Measurements from ENCODE around the gene SMG5. TPM values are rescaled to one million over a fixed set of nuclear protein-coding genes. Genes with fewer than 3 reads are reported as not detected.
A peak's percentile ranks its signal among the peaks of the same experiment; 100 is the strongest.
"Not testable (repeated sequence)": the region's sequence is repeated elsewhere in the genome, so short reads cannot be mapped to it uniquely, and the experiment has no call there.

SMG5 gene, protein sequence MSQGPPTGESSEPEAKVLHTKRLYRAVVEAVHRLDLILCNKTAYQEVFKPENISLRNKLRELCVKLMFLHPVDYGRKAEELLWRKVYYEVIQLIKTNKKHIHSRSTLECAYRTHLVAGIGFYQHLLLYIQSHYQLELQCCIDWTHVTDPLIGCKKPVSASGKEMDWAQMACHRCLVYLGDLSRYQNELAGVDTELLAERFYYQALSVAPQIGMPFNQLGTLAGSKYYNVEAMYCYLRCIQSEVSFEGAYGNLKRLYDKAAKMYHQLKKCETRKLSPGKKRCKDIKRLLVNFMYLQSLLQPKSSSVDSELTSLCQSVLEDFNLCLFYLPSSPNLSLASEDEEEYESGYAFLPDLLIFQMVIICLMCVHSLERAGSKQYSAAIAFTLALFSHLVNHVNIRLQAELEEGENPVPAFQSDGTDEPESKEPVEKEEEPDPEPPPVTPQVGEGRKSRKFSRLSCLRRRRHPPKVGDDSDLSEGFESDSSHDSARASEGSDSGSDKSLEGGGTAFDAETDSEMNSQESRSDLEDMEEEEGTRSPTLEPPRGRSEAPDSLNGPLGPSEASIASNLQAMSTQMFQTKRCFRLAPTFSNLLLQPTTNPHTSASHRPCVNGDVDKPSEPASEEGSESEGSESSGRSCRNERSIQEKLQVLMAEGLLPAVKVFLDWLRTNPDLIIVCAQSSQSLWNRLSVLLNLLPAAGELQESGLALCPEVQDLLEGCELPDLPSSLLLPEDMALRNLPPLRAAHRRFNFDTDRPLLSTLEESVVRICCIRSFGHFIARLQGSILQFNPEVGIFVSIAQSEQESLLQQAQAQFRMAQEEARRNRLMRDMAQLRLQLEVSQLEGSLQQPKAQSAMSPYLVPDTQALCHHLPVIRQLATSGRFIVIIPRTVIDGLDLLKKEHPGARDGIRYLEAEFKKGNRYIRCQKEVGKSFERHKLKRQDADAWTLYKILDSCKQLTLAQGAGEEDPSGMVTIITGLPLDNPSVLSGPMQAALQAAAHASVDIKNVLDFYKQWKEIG
- total RNA-seq = 100 to 1,000 TPM in 1 of 2 experiments, 10 to 100 TPM in 1; 89.4 to 103 TPM

DNA sequence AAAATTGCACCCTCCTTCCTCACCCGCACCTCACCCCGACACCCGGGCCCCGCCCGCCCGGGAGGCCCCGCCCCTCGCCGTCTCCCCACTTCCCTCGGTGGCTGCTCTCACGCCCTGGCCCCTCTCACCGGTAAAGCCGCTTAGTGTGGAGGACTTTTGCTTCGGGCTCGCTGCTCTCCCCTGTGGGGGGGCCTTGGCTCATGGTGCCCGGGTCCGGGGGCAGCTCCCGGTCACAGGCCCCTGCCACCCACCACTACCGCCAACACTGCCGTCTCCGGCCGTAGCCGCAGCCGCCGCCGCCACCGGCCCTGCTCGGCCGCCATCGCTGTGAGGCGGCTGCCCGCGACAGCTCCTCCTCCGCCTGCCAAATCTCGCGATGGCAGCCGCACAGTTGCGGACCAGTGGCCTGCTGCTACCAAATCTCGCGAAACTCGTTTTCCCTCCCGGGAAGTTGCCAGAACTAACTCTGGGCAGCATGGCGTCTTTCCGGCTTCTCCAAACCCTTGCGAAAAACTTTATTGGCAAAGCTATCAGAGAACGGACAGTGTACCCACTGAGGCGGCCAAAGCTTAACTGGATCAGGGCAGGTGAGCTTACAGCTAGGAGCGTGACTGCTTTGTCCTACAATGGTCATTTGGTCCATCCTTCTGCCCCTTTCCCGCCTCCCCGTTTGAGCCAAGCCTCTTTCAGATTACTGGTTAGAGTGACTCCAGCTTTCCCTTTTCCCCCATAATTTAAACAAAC lies at the start of gene SMG5:
TSS of gene SMG5 (minus strand) at position 347 of the 744 bp plus-strand sequence. CDS start at position 202, 145 bp downstream.
- peak; percentile 99 for DNase-seq
- H3K9me3 Mint-ChIP-seq (ENCODE audit: low read depth) = no peaks in the 10 kb centered on the region
- H3K4me1 Mint-ChIP-seq = peaks cover 39% of the 10 kb centered on the region
- peak within 1 kb of the TSS; percentile 91 for H3K27ac Mint-ChIP-seq
- H3K27me3 Mint-ChIP-seq = no peaks in the 10 kb centered on the region
- peaks cover 15% of the 10 kb centered on the region for H3K36me3 Mint-ChIP-seq
- peak within 1 kb of the TSS; percentile 94 for H3K4me3 Mint-ChIP-seq
- peak; percentile 92 for ATAC-seq
- CTCF ChIA-PET = interaction anchor here (0.7 to 5.5 kb wide), 20 partner anchors 9 to 361 kb away, joined by 3 to 24 read pairs (median 4); partner anchors contain the start of gene PMF1

DNA sequence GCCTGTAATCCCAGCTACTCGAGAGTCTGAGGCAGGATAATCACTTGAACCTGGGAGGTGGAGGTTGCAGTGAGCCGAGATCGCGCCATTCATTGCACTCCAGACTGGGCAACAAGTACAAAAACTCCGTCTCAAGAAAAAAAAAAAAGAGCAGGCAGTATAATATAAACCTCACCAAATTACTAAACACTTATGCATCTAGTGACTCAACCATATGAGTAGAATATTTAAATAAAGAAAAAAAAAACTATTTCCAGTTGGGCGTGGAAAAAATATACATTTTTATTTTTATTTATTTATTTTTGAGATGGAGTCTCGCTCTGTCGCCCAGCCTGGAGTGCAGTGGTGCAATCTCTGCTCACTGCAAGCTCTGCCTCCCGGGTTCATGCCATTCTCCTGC lies 40.6 kb upstream of the SMG5 start:
- H3K4me3 Mint-ChIP-seq; H3K9me3 Mint-ChIP-seq (ENCODE audit: low read depth); H3K27ac Mint-ChIP-seq; H3K4me1 Mint-ChIP-seq; CTCF ChIA-PET; DNase-seq; H3K27me3 Mint-ChIP-seq; ATAC-seq: not testable (repeated sequence)
- peaks cover 38% of the 10 kb centered on the region for H3K36me3 Mint-ChIP-seq

DNA sequence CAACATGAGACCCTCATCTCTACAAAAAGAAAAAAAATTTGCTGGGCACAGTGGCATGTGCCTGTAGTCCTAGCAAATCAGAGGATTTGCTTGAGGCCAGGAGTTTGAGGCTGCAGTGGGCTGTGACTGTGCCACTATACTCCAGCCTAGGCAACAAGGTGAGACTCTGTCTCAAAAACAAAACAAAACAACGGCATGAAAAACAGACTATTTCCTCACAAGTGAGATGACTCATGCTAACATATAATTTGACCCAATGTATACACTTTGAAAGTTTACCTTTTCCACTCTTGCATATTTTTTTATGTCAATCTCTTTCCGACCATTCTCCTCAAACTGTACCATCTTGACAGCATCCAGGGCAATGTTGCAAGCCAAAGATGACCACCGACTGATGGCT lies 37.9 kb upstream of the SMG5 start:
- CTCF ChIA-PET = interaction anchor here (1.4 to 2.9 kb wide), 2 partner anchors 10 to 95 kb away, joined by 7 to 11 read pairs; no protein-coding TSS in a partner anchor
- DNase-seq (no peak), ATAC-seq (no peak)
- H3K36me3 Mint-ChIP-seq = peaks cover 53% of the 10 kb centered on the region
- no peaks in the 10 kb centered on the region for H3K9me3 Mint-ChIP-seq (ENCODE audit: low read depth)
- no peaks in the 10 kb centered on the region for H3K27me3 Mint-ChIP-seq
- no peak overlapping the region for H3K27ac Mint-ChIP-seq
- no peak overlapping the region for H3K4me3 Mint-ChIP-seq
- no peaks in the 10 kb centered on the region for H3K4me1 Mint-ChIP-seq

DNA sequence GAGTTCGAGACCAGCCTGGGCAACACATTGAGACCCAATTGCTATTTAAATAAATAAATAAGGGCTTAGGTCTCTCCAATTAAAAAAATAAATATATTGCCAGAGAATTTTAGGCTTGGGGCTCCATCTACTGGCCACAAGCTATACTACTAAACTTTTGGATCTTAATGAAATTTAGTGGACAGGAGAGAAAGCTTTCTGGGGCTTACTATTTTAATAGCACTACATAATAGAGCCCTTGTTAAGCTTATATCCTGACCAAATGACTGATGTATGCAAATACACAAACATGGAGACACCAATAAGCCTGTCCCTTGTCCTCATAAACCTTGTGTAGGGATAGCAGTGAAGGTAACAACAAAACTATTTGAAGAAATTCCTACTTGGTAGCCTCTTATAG lies 37.0 kb upstream of the SMG5 start:
- Mint-ChIP-seq H3K27me3 (no peaks in the 10 kb centered on the region), H3K27ac (no peak overlapping the region), H3K4me3 (no peak overlapping the region), H3K4me1 (no peaks in the 10 kb centered on the region), H3K9me3 (ENCODE audit: low read depth) (no peaks in the 10 kb centered on the region), H3K36me3 (peaks cover 53% of the 10 kb centered on the region)
- CTCF ChIA-PET = interaction anchor here (0.7 to 2.9 kb wide), 23 partner anchors 9 to 228 kb away, joined by 3 to 29 read pairs (median 5); partner anchors contain the start of genes CCT3, SEMA4A, SMG5 and TMEM79
- ATAC-seq (no peak), DNase-seq (no peak)

DNA sequence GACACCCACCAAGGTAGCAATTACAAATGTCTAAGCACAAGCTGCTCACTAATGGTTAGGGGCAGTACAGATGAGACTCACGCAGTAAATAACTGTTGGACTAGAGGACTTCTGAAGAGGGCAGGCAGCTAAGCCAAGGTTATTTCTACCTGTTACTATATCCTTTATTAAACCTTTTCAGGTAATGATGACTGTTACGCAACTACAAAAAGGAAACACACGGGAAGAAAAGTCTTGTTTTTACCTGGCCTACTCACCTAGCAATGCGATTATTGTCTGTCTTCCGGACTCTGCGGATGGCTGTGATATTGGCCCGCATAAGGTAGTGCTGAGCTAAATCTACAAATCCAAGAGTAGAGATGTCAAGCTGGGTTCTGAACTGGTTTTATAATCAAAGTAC lies 34.3 kb upstream of the SMG5 start:
- ATAC-seq (no peak), DNase-seq (no peak)
- no peak overlapping the region for H3K4me3 Mint-ChIP-seq
- CTCF ChIA-PET = interaction anchor here (0.8 to 1.3 kb wide), 4 partner anchors 16 to 130 kb away, joined by 3 read pairs; partner anchors contain the start of gene VHLL
- no peak overlapping the region for H3K27ac Mint-ChIP-seq
- H3K27me3 Mint-ChIP-seq = no peaks in the 10 kb centered on the region
- no peaks in the 10 kb centered on the region for H3K9me3 Mint-ChIP-seq (ENCODE audit: low read depth)
- H3K4me1 Mint-ChIP-seq = no peaks in the 10 kb centered on the region
- H3K36me3 Mint-ChIP-seq = peaks cover 54% of the 10 kb centered on the region

DNA sequence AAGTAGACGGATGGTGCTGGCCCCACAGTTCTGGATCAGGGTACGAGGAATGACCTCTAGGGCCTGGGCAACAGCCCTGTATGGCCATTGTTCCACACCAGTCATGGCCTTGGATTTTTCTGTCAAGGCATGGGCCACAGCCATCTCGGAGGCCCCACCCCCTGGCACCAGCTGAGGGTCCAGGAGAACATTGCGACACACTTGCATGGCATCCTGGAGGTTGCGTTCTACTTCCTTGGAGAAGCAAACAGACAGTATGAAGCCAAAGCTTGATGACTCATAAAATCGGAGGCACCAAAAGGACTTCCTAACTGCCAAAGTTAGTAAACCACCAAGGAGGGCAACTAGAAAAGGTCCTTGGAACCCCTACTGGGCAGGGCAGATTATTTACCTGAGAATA lies 28.3 kb upstream of the SMG5 start:
- Mint-ChIP-seq H3K36me3 (peaks cover 45% of the 10 kb centered on the region), H3K9me3 (ENCODE audit: low read depth) (no peaks in the 10 kb centered on the region), H3K27me3 (no peaks in the 10 kb centered on the region), H3K4me3 (no peak overlapping the region), H3K27ac (no peak overlapping the region), H3K4me1 (no peaks in the 10 kb centered on the region)
- CTCF ChIA-PET = interaction anchor here (1.2 to 2.6 kb wide), 2 partner anchors 9 to 26 kb away, joined by 5 to 7 read pairs; no protein-coding TSS in a partner anchor
- DNase-seq (no peak), ATAC-seq (no peak)

DNA sequence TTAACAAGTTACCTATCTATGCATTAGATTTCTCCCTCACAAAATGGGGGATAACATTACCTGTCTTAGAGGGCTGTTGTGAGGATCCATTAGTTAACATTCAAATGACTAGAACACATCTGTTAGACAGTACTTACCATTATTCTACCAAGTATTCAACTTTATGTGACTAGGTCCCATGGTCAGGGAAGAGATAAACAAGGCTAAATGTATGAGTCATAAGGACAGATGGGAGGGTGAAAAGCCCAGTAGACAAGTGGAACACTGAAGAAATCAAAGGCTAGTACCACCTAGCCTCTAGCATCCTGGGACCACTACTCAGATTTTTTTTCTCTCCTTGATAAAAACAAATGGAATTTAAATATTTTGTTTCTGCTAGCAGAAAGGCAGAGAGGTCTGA lies 25.5 kb upstream of the SMG5 start:
- H3K27ac Mint-ChIP-seq = peak overlapping the region; percentile 37
- CTCF ChIA-PET = interaction anchor here (1.1 kb wide), 2 partner anchors 10 to 11 kb away, joined by 3 to 5 read pairs; no protein-coding TSS in a partner anchor
- no peaks in the 10 kb centered on the region for H3K9me3 Mint-ChIP-seq (ENCODE audit: low read depth)
- ATAC-seq = no peak
- no peak for DNase-seq
- H3K4me3 Mint-ChIP-seq = no peak overlapping the region
- H3K36me3 Mint-ChIP-seq = peaks cover 34% of the 10 kb centered on the region
- H3K27me3 Mint-ChIP-seq = no peaks in the 10 kb centered on the region
- no peaks in the 10 kb centered on the region for H3K4me1 Mint-ChIP-seq

DNA sequence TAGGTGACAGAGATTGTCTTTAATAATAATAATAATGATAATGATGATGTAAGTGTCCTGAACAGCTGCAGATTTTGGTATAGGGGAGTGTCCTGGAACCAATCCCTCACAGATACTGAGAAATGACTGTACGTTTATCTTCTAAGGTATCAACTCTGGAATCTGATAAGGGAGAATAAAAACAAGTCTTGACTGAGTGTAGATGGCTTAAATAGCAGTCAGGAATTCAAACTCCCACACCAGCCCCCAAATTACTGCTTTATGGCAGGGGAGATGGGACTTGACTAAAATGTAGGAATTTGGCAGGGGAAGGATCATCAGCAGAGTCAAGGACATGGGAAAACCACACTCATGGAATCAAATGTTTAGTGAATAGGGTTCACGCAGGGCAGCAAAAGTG lies 22.6 kb upstream of the SMG5 start:
- Mint-ChIP-seq H3K27me3 (no peaks in the 10 kb centered on the region), H3K36me3 (peaks cover 19% of the 10 kb centered on the region), H3K4me3 (no peak overlapping the region), H3K27ac (no peak overlapping the region), H3K9me3 (ENCODE audit: low read depth) (no peaks in the 10 kb centered on the region), H3K4me1 (no peaks in the 10 kb centered on the region)
- ATAC-seq (no peak), DNase-seq (no peak)
- CTCF ChIA-PET = no interaction called here

DNA sequence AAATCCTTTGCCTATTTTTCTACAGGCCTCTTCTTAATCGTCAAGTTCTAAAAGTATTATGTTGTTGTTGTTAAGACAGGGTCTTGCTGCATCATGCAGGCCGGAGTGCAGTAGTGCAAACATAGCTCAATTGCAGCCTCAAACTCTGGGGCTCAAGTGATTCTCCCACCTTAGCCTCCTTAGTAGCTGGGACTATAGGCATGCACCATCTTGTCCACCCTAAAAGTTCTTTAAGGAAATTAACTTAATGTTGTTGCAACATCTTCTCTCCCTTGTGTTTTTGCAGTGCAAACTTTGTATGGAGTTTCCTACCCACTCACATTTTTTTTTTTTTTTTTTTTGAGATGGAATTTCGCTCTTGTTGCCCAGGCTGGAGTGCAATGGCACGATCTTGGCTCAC lies 20.6 kb upstream of the SMG5 start:
- Mint-ChIP-seq H3K4me1 (no peaks in the 10 kb centered on the region), H3K36me3 (peaks cover 9% of the 10 kb centered on the region), H3K27me3 (no peaks in the 10 kb centered on the region), H3K9me3 (ENCODE audit: low read depth) (no peaks in the 10 kb centered on the region), H3K27ac (no peak overlapping the region), H3K4me3 (no peak overlapping the region)
- DNase-seq (no peak), ATAC-seq (no peak)
- CTCF ChIA-PET = interaction anchor here (1.1 to 1.3 kb wide), 3 partner anchors 15 to 365 kb away, joined by 3 to 4 read pairs (median 3); no protein-coding TSS in a partner anchor

DNA sequence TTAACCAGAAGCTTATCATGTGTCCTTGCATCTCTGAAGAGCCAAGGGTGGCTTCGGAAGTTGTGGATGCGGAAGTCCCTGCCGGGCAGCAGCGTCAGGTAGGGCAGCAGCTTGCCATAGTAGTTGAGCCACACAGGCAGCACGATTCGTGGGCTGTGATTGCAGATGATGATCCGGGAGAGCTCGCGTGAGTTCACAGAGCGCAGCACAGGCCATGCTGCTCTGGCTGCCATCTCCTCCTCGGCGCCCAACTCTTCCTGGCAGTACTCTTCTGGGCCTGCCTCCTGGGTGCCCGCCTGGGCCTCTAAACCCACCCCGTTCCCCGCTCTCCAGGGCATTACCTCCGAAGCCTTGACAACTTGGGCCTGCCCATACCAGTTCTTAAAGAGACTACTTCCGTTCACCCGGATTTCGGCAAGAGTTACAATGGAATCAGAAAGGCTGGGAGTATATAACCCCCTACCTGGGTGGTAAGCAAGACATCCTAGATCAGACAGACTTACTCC lies 16.3 kb upstream of the SMG5 start, which contains the start of gene VHLL:
TSS of gene VHLL (minus strand) at position 456 of the 506 bp plus-strand sequence. CDS start at position 338, 118 bp downstream.
- Mint-ChIP-seq H3K36me3 (peaks cover 2% of the 10 kb centered on the region), H3K27ac (no peak within 1 kb of the TSS), H3K4me3 (no peak within 1 kb of the TSS), H3K27me3 (no peaks in the 10 kb centered on the region), H3K9me3 (ENCODE audit: low read depth) (no peaks in the 10 kb centered on the region), H3K4me1 (peaks cover 18% of the 10 kb centered on the region)
- no peak for ATAC-seq
- DNase-seq = no peak
- CTCF ChIA-PET = interaction anchor here (0.9 to 1.0 kb wide), 2 partner anchors 9 to 18 kb away, joined by 3 read pairs; no protein-coding TSS in a partner anchor

DNA sequence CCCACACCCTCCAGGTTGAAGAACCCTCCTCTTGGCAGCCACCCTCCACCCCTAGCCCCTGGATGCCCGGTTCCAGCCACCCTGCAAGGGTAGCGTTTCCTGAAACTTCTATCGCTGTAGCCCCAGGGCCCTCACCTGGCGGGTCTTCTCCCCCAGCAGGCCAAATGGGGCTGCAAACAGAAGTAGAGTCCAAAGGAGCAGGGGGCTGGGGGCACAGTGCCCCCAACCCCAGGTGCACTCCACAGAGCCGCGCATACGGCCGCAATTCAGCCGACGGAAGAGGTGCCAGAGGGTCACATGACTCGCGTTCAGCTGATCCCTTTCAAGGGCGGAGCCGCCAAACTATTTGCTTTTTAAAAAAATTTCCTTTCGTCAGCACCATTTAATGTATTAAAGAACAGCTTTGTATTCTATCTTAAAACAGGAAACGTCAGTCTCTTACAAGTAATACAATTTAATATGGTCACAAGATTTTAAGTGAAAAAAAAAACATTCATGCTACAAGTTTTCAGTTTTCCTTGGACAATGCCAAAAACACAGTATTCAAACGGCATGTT lies 12.8 kb upstream of the SMG5 start, which contains the start of gene GLMP:
TSS of gene GLMP (minus strand) at position 289 of the 557 bp plus-strand sequence. CDS start at position 255, 34 bp downstream.
- CTCF ChIA-PET = interaction anchor here (0.8 to 1.6 kb wide), 4 partner anchors 10 to 153 kb away, joined by 3 to 4 read pairs (median 4); partner anchors contain the start of genes CCT3 and TSACC
- peak; percentile 79 for DNase-seq
- H3K27ac Mint-ChIP-seq = peak within 1 kb of the TSS; percentile 73

DNA sequence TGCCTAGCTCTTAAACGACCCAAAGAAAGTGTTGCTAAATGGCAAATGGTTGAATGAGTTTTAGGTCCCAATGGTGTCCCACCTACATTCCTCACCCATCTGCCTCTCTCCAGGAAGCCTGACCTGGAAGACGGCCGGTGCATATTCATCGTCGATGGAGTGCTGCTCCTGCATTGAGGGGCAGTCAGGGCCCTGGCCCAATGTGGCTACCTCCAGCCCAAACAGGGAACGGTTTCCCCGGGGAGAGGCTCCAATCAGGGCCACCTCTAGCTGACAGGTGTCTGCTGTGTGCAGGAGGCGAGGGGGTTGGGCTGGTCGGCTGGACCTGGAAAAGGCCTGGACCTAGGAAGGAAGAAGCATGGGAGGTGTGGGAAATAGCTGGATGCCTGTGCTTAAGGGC lies 11.3 kb upstream of the SMG5 start:
- CTCF ChIA-PET = no interaction called here
- peaks cover 18% of the 10 kb centered on the region for H3K4me1 Mint-ChIP-seq
- ATAC-seq (no peak), DNase-seq (no peak)
- H3K4me3 Mint-ChIP-seq = no peak overlapping the region
- no peaks in the 10 kb centered on the region for H3K27me3 Mint-ChIP-seq
- H3K36me3 Mint-ChIP-seq = peaks cover 4% of the 10 kb centered on the region
- H3K9me3 Mint-ChIP-seq (ENCODE audit: low read depth) = no peaks in the 10 kb centered on the region
- no peak overlapping the region for H3K27ac Mint-ChIP-seq

More for the DNA sequence above, 12.8 kb upstream of the SMG5 start, which contains the start of gene GLMP:
- peak; percentile 91 for ATAC-seq
- peaks cover 18% of the 10 kb centered on the region for H3K4me1 Mint-ChIP-seq
- H3K4me3 Mint-ChIP-seq = peak within 1 kb of the TSS; percentile 83
- H3K36me3 Mint-ChIP-seq = peaks cover 3% of the 10 kb centered on the region
- H3K9me3 Mint-ChIP-seq (ENCODE audit: low read depth) = no peaks in the 10 kb centered on the region
- H3K27me3 Mint-ChIP-seq = no peaks in the 10 kb centered on the region
